GM10266 (cell line): ENCODE data around the gene SORCS2.

Experiments used
- DNase-seq: peaks from one replicate; pipeline ENCODE4 v3.0.0; 2012; ENCODE audit errors: extremely low spot score
- CTCF ChIP-seq: IDR thresholded peaks from 2 replicates; pipeline ENCODE4 v1.5.1; 2012; ENCODE audit warnings: mild to moderate bottlenecking, low read depth; ENCODE audit not compliant: control insufficient read depth, insufficient read depth; ENCODE audit errors: missing control alignments

SORCS2 gene

GRCh38 chr4:7272404-7272803, 80.1 kb downstream of the SORCS2 start:
- TF ChIP-seq CTCF, result no peak
- DNase-seq, result no peak

GRCh38 chr4:7273738-7274297, 81.5 kb downstream of the SORCS2 start:
- TF ChIP-seq CTCF, result no peak

GRCh38 chr4:7275067-7275466, 82.7 kb downstream of the SORCS2 start:
- no peak for TF ChIP-seq CTCF
- DNase-seq, result no peak

More at GRCh38 chr4:7273738-7274297, 81.5 kb downstream of the SORCS2 start:
- no peak for DNase-seq

- DNase-seq, result no peak
Observed at GRCh38 chr4:7275490-7276154, 83.3 kb downstream of the SORCS2 start.

GRCh38 chr4:7276515-7276914, 84.2 kb downstream of the SORCS2 start:
- DNase-seq, result no peak
- no peak for TF ChIP-seq CTCF

More at GRCh38 chr4:7275490-7276154, 83.3 kb downstream of the SORCS2 start:
- no peak for TF ChIP-seq CTCF

GRCh38 chr4:7278071-7278765, 85.9 kb downstream of the SORCS2 start:
- no peak for DNase-seq
- TF ChIP-seq CTCF, result no peak

- no peak for TF ChIP-seq CTCF
Observed at GRCh38 chr4:7278981-7279380, 86.6 kb downstream of the SORCS2 start.

More at GRCh38 chr4:7278981-7279380, 86.6 kb downstream of the SORCS2 start:
- no peak for DNase-seq
